Tongue (tissue), 2 donors: ENCODE results near the gene LCE7A. TPM values are rescaled to one million over a fixed set of nuclear protein-coding genes. Genes with fewer than 3 reads are reported as not detected.
A peak's percentile ranks its signal among the peaks of the same experiment; 100 is the strongest.

Experiments
- DNase-seq: peaks from one replicate; pipeline ENCODE4 v3.0.0-alpha.2; 2015
- total RNA-seq: library from RNA; depleted of rRNA; stranded (reverse); fragments of >200 nt; gene quantifications from one replicate; pipeline ENCODE4 v1.2.3, GENCODE V29; 2014

LCE7A gene
- not detected for total RNA-seq

DNA sequence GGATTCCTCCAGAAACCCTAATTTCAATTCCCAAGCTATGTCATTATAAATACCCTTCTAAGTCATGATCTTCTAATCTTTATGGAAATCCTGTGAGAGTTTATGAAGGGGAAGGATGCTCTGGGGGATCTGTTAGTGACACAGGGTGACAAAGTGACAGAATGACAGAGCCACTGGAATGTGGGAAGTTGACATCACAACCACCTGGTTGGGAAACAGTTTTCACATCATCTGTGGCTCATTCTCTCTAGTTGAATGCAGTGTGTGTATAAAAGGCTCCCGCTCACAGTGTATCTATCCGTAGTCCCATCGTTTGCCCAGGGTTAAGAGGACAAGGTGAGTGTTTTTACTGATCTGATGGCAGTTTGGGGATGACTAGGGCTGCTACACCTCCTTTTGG, at the start of gene LCE7A:
Gene LCE7A (plus strand): TSS at position 301 of the 400 bp plus-strand sequence. CDS start 702 bp downstream, outside the sequence.
- DNase-seq, result no peak

GRCh38 chr1:152811050-152811449, 48.7 kb upstream of the LCE7A start:
- DNase-seq, result no peak

- no peak for DNase-seq
These were observed 48.1 kb upstream of the LCE7A start, which contains the start of gene LCE1B for GRCh38 chr1:152811671-152812070. TSS of gene LCE1B (plus strand) at chr1:152811971. CDS start at chr1:152812447, 476 bp downstream.

- no peak for DNase-seq
These were observed 42.5 kb upstream of the LCE7A start for GRCh38 chr1:152817309-152817708.

DNA sequence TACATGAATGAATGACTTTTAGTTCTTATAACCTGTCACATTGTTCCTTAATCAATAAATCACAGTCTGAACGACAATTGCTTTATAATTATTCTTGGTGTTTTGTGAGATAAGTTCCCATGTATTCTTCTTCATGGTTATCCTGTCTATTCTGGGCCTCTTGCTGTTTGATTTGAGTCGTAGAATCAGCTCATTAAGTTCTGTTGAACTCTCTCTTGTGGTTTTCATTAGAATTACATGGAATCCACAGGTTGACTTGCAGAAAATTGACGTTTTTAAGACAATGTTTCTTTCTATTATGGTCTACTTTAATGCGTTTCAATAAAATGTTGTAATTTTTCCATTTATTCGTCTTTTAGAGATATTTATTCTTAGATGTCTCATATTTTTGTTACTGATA, 36.5 kb upstream of the LCE7A start:
- DNase-seq, result no peak

DNA sequence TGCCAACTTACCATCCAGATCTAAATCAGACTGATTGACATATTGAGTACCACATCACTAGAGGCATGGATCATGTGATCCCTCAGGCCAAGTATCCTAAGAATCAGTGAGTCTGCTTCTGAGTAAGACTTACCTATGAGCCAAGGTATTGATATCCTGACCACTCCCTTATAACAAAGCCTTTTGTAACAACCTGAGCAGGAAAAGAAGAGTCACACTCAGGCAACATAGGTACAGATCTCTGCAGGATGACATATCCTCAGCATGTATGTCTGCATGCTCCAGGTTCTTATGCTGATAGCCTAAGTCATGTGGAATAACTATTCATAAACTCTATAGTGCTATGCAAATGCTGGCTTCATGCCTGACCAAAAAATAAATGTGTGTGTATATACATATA, 34.8 kb upstream of the LCE7A start:
- no peak for DNase-seq

- DNase-seq, result no peak
These were observed 32.6 kb upstream of the LCE7A start, which contains the start of gene LCE1A for GRCh38 chr1:152827173-152827572. TSS of gene LCE1A (plus strand) at chr1:152827473. CDS start at chr1:152827473, 0 bp downstream.

DNA sequence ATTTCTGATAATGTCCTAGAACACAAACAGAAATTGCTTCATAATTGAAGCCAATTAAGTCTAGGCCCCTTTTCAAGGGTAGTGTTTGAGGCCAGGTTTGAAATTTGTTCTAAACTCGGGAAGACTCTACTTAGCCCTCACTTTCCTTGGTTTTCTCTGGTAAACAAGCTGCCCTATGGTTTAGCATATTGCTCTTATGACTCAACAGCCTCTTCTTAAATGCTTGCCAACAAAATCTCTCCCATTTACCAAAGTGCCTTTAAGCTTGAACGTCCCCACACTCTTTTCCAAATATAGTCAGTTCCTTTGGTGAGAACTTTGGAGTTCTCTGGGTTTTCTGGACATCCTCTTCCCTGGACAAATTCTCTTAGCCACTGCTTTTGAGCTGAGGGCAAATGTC, 22.9 kb upstream of the LCE7A start:
- no peak for DNase-seq

DNA sequence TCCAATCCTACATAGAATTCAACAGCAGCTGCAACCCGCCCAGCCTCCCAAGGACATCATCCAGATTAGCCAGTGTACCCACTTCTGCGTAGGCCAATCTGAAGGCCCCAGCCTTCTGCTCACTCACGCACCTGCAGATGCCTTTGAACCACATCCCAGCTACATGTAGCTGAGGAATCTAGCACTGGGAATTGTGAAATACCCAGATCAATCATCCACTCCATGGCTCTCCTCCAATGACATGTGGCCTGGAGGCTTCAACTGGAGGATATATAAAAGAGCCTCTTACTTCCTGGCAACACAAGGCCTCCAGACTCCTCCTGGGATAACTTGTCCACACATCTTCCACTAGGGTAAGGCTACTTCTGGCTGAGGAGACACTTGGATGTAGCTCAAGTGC, 17.2 kb upstream of the LCE7A start, which contains the start of gene LCE6A:
Gene LCE6A (plus strand): TSS at position 301 of the 400 bp plus-strand sequence. CDS start 665 bp downstream, outside the sequence.
- DNase-seq, result peak; percentile 18

DNA sequence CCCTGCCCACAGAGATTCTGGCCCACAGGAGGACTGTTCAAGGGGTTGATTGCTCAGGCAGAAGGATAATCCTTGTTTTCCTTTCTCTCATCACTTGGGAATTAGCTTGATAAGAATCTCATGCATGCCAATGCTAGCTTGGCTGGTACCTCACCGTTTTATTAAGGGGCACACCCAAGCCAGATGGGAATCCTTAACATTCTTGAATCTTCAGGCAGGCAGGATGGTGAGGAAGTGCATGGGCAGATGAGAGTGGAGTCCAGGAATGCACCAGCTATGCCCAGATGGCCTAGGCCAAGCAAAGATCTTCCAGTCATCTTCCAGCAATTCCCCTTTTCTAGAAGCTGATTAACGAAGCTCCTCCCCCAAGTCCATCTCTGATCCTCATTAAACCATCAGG, 4.1 kb upstream of the LCE7A start:
- DNase-seq, result no peak

DNA sequence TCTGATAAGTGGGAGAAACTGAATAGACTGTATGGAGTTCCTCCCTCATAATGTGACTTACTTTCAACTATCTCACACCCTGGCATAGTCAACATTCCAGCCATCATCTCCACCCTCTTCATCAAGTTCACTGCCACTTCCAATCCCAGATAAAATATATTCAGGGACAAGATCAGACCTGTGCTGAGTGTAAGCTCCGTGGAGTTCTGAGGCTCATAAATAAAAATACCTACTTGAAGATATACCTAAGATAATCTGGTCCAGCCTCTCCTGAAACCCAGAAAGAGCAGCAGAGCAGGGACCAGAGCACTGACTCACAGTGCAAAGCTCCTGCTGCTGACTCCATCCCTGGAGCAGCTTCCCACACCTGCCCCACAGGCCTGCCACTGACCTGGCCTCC, 1.7 kb upstream of the LCE7A start:
- DNase-seq, result no peak

DNA sequence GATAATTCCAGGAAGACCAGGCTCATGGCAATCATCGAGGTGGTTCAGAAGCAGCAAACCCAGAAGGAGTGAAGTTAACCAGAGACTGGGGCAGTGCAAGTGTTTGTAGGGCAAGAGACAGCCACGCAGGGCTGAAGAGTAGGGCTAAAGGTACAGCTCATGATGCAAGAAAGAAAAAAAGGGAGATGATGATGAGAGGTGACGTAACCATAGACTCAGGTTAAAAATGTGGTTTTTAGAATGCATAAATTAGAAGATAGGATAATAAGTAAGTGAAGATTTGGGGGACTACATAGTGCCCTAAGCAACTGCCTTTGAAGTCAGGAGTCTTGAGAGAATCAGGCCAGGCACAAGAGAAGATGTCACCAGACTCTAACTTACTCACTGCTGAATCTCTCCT, 333 bp downstream of the LCE7A start:
- no peak for DNase-seq

DNA sequence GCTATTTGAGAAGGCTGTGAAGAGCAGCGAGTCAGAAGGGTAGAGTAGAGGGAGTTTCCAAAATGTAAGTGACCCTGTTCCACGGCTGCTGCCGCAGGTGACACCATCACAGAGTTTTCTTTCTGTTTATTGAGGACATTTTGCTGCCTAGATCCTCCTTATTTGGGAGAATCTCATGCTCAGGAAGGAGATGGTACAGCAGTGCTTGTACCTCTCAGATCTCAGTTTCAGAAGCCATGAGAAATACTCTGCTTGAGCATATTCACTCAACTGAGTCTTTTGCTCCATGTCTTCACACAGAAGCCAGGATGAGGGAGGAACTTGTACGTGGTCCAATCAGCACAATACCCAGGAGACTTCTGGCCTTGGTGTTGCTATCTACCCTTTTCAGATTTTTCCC, 1.6 kb downstream of the LCE7A start:
- DNase-seq, result no peak

DNA sequence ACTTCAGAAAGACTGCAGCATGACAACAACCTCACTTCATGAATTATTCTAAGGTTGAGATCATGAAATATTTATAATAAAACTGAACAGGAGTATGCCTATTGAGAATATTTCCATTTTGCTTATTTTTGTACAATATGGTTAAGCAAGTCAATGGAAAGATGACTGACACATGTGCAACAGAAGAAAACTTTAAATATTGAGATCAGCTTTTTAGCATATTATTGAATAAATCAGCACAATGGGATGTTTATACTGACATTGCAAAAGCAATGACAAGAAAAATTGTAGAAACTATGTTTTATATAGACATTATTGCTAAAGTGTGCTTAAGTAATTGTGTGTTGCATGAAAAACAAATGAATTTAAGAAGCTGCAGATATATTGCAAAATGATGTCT, 4.6 kb downstream of the LCE7A start:
- DNase-seq, result no peak

DNA sequence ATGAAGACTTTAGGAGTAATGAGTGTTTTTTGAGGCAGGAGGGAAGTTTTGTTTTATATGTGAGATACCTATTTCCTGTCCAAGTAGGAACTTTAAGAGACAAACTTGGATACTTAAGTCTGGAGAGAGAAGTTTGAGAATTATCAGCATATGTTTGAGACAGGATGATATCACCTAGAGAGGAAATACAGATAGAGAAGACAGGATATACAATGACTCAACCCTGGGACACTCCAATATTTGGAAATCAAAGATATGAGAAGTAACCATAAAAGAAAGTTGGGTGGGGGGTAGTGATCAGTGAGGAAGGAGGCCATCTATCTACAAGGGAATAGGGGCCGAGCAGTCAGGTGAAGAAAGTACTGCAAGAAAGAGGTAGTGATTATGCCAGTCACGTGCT, 6.5 kb downstream of the LCE7A start:
- no peak for DNase-seq

- peak; percentile 89 for DNase-seq
These were observed 10.1 kb downstream of the LCE7A start for GRCh38 chr1:152869808-152870419.

DNA sequence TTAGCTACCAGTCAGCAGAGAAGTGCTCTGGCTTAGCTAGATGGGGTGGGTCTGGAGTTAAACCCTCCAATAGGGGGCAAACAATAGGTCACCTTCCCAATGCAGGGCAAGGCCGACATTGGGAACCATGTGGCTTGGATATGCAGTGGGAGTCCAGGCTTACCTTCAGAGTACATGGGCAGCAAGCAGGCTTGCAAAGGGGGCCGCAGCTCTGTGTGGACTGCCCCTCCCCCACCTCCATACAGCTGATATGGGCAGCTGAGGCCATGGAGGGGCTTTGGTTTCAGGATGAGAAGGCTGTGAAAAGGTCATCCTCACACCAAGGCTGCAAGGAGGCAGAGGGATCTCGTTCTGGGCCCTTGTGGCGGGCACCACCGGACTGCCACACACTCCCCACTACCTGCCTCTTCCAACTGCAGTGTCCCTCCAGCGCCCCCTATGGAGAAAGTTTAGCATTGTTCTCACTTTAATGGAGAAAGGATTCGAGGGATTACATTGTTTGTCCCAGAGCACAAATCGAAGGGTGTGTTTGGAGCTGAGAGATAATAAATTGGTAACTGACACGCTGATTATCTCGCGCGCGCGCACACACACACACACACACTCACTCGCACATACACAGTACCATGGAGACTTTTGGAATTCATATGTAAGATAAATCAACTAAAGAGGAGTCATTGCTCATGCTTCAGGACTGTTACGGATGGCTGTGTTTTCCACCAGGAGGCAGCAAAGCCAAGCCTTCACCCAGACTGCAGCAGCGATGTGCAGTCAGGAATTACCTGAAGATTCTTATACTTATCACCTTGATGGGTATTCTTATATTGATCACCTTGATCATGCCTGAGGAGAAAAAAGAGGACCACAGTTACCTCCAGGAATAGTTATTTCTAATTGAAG, 11.3 kb downstream of the LCE7A start:
- DNase-seq, result peak; percentile 50

GRCh38 chr1:152871731-152872126, 11.9 kb downstream of the LCE7A start:
- DNase-seq, result no peak

DNA sequence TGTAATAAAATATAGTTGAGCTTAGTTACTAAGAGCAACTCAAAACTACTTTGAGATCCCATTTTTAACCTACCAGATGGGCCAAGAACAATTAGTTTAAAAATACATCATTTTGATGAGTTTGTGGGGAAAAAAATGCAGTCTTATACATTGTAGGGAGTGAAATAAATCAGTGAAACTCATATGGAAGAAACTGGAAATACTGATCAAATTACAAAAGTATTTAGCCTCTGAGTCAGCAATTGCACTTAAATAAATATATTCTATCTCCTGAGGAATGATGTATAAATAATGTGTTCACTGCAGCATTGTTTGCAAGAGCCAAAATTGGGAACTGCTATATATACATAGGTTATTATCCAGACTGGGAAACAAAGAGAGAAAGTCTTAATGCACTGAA, 13.7 kb downstream of the LCE7A start:
- peak; percentile 59 for DNase-seq

DNA sequence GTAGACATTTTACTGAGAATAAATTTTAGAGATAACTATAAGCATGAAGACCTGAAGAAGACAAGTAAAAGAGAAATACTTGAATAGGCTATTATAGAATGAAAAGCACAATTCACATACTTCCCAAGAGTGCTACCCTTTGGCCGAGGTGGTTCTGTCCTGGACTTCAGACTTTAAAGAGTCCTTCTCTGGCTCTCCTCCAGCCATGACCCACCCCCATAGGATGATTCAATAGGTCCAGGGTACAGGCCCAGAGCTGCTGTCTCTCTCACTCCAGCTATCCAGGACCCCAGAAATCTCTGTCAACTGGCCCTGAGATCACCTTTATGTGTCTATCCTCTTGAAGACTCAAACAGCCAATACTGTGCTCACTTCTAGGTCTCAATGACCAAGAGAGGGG, 17.0 kb downstream of the LCE7A start:
- DNase-seq, result no peak

- no peak for DNase-seq
These were observed 18.2 kb downstream of the LCE7A start, which contains the start of gene SMCP for GRCh38 chr1:152878042-152878441. TSS of gene SMCP (plus strand) at chr1:152878322. CDS start at chr1:152884423, 6,101 bp downstream.

DNA sequence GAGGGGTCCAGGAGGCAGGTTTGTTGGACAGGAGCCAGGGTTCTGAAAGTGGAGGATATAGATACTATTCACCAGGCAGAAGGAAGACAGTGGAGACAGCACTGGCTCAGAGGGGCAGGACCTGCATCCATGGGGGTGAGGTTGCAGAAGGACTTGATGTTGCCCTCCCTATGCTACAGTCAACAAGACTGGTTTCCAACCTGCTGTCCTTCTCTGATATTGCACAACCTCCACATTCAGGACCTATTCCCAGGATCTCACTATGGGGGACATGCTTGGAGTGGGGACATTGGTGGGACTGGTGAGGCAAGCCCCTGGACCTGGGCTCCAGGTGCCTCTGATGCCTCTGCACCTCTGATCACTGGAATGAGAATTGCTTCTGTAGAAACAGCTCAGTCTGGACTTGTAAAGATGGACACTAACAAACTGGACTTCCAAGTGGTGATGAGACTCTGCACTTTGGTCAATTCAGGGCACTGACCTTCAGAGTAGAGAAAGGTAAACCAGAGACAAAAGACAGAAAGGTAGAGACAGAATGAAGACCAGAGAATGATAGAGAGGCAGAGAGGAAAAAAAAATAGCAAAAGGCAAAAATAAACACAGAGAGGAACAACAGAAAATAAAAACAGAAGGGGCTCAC, 19.9 kb downstream of the LCE7A start:
- DNase-seq, result no peak

- no peak for DNase-seq
These were observed 20.5 kb downstream of the LCE7A start for GRCh38 chr1:152880316-152880715.
